ENCODE data around the gene ACSBG1.

ACSBG1 gene

GRCh38 chr15:78216276-78217104 is 17.9 kb downstream of the ACSBG1 start:
- DNase-seq, result no peak

GRCh38 chr15:78213956-78214355 is 20.4 kb downstream of the ACSBG1 start:
- no peak for DNase-seq

GRCh38 chr15:78213425-78213750 is 21.0 kb downstream of the ACSBG1 start:
- DNase-seq, result no peak

- no peak for DNase-seq
These were observed 21.6 kb downstream of the ACSBG1 start for GRCh38 chr15:78212546-78213424.

GRCh38 chr15:78212008-78212407 is 22.4 kb downstream of the ACSBG1 start:
- DNase-seq, result no peak

GRCh38 chr15:78211189-78211921 is 23.0 kb downstream of the ACSBG1 start:
- no peak for DNase-seq

- DNase-seq, result no peak
These were observed 24.0 kb downstream of the ACSBG1 start for GRCh38 chr15:78210349-78210717.

GRCh38 chr15:78209646-78210348 is 24.6 kb downstream of the ACSBG1 start:
- no peak for DNase-seq

GRCh38 chr15:78208887-78209645 is 25.3 kb downstream of the ACSBG1 start:
- DNase-seq, result no peak

- no peak for DNase-seq
These were observed 26.0 kb downstream of the ACSBG1 start for GRCh38 chr15:78208341-78208844.

GRCh38 chr15:78207641-78208340 is 26.6 kb downstream of the ACSBG1 start:
- no peak for DNase-seq

GRCh38 chr15:78207110-78207458 is 27.3 kb downstream of the ACSBG1 start:
- no peak for DNase-seq

- no peak for DNase-seq
These were observed 27.8 kb downstream of the ACSBG1 start for GRCh38 chr15:78206326-78207109.

- no peak for DNase-seq
These were observed 28.5 kb downstream of the ACSBG1 start for GRCh38 chr15:78205856-78206255.

GRCh38 chr15:78205337-78205736 is 29.0 kb downstream of the ACSBG1 start:
- DNase-seq, result no peak

- DNase-seq, result no peak
These were observed 29.7 kb downstream of the ACSBG1 start for GRCh38 chr15:78204351-78205309.

GRCh38 chr15:78203346-78204225 is 30.8 kb downstream of the ACSBG1 start:
- no peak for DNase-seq
